T-helper 17 cell (primary cell): ENCODE measurements around the gene CCDC86. TPM values are rescaled to one million over a fixed set of nuclear protein-coding genes. Genes with fewer than 3 reads are reported as not detected.
A peak's percentile ranks its signal among the peaks of the same experiment; 100 is the strongest.

ENCODE experiments used
- ATAC-seq: fragments of 150-1000 bp; cut with Tn5 transposase; 2 replicates; pipeline ENCODE4 v1.10.0; 2021; ENCODE audit warnings: mild to moderate bottlenecking, moderate library complexity
- DNase-seq, 3 donors: peaks; one replicate each; pipeline versions ENCODE4 v3.0.0 to v3.0.0-alpha.2; 2020 to 2021
- H3K9me3 ChIP-seq: one replicate; pipeline ENCODE4 v1.7.0; 2013; ENCODE audit warnings: low read length, mild to moderate bottlenecking; ENCODE audit not compliant: control insufficient read depth, poor library complexity, severe bottlenecking
- H3K27ac Mint-ChIP-seq: one replicate; pipeline ENCODE4 v1.8.0; 2022; ENCODE audit warnings: mild to moderate bottlenecking, moderate library complexity, mixed read lengths
- H3K27me3 Mint-ChIP-seq: one replicate; pipeline ENCODE4 v1.8.0; 2022; ENCODE audit warnings: mixed read lengths
- H3K36me3 Mint-ChIP-seq: one replicate; pipeline ENCODE4 v1.8.0; 2022; ENCODE audit warnings: low read depth, mixed read lengths
- H3K4me1 Mint-ChIP-seq: one replicate; pipeline ENCODE4 v1.8.0; 2022; ENCODE audit warnings: mild to moderate bottlenecking, mixed read lengths
- H3K4me3 Mint-ChIP-seq: one replicate; pipeline ENCODE4 v1.8.0; 2022; ENCODE audit warnings: mild to moderate bottlenecking, moderate library complexity, mixed read lengths
- total RNA-seq, 4 donors: library from RNA in 2 of 4; stranded (reverse) in 2 of 4; gene quantifications; one replicate each; pipeline ENCODE4 v1.2.3 and lab custom pipeline; 2022 to 2026

CCDC86 gene
- total RNA-seq, 2 donors from 2014 or later, result 9.2 to 13.1 TPM

- ATAC-seq (no peak), DNase-seq (no peak)
- Mint-ChIP-seq H3K27me3 (no peaks in the 10 kb centered on the region), H3K4me3 (no peak overlapping the region), H3K36me3 (no peaks in the 10 kb centered on the region), H3K27ac (no peak overlapping the region), H3K4me1 (peaks cover 5% of the 10 kb centered on the region)
- no peaks in the 10 kb centered on the region for H3K9me3 ChIP-seq
Measured at GRCh38 chr11:60862171-60862570, 20.3 kb downstream of the CCDC86 start.

GRCh38 chr11:60863550-60864521 lies 21.9 kb downstream of the CCDC86 start:
- Mint-ChIP-seq H3K4me3 (no peak overlapping the region), H3K27me3 (no peaks in the 10 kb centered on the region), H3K4me1 (no peaks in the 10 kb centered on the region), H3K27ac (no peak overlapping the region), H3K36me3 (no peaks in the 10 kb centered on the region)
- DNase-seq (no peak), ATAC-seq (no peak)
- H3K9me3 ChIP-seq, result no peaks in the 10 kb centered on the region

GRCh38 chr11:60864856-60865513 lies 23.1 kb downstream of the CCDC86 start:
- H3K27ac Mint-ChIP-seq, result no peak overlapping the region
- H3K4me1 Mint-ChIP-seq, result peaks cover 4% of the 10 kb centered on the region
- no peaks in the 10 kb centered on the region for H3K9me3 ChIP-seq
- no peak for ATAC-seq
- no peaks in the 10 kb centered on the region for H3K36me3 Mint-ChIP-seq
- H3K4me3 Mint-ChIP-seq, result no peak overlapping the region
- peaks cover 7% of the 10 kb centered on the region for H3K27me3 Mint-ChIP-seq
- DNase-seq, result no peak

DNA sequence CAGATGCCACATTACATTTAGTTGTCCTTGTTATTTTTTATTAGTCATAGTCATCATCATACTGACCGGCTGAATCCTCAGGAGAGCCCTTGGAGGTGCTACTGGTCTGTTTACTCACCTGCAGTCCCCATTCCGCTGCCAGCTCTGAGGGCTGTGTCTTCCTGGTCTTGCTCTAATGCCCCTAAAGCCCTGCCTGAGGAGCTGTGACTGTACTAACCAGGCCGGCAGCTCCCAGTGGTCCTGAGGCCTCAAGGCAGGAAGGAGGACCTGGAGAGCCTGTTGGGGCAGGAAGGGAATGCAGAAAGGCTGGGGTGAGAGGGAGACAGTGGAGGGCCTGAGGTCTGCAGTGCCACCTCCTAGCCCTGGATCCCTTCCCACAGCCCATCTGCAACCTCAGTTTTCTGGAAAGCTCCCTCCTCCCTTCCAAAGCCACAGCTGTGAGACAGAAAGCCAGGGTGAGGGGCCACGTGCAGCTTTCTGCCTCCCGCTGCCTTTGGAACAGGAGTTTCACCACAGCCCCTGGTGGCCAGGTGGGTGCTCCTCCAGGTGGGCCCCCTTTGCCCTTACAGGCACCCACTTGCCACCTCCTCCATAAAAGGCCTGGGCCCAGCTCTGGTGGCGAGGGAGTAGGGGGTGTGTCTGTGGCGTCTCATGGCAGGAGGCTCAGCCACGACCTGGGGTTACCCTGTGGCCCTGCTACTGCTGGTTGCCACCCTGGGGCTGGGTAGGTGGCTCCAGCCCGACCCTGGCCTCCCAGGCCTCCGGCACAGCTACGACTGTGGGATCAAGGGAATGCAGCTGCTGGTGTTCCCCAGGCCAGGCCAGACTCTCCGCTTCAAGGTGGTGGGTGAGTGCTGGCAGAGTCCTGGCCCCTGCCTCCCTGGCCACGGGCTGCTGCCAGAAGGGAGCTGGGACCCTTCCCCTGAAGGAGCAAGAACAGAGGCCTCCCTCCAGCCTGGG lies 25.3 kb downstream of the CCDC86 start, which contains the start of gene ZP1:
TSS of gene ZP1 (plus strand) at position 632 of the 960 bp plus-strand sequence. CDS start at position 652, 20 bp downstream.
- Mint-ChIP-seq H3K4me3 (no peak within 1 kb of the TSS), H3K27me3 (peaks cover 7% of the 10 kb centered on the region), H3K27ac (peak within 1 kb of the TSS; percentile 21), H3K36me3 (no peaks in the 10 kb centered on the region), H3K4me1 (peaks cover 4% of the 10 kb centered on the region)
- DNase-seq (no peak), ATAC-seq (no peak)
- H3K9me3 ChIP-seq, result no peaks in the 10 kb centered on the region

GRCh38 chr11:60867871-60868681 lies 26.2 kb downstream of the CCDC86 start:
- Mint-ChIP-seq H3K36me3 (no peaks in the 10 kb centered on the region), H3K27me3 (peaks cover 7% of the 10 kb centered on the region), H3K4me1 (peaks cover 5% of the 10 kb centered on the region), H3K4me3 (no peak overlapping the region), H3K27ac (no peak overlapping the region)
- DNase-seq (no peak), ATAC-seq (no peak)
- H3K9me3 ChIP-seq, result no peaks in the 10 kb centered on the region

DNA sequence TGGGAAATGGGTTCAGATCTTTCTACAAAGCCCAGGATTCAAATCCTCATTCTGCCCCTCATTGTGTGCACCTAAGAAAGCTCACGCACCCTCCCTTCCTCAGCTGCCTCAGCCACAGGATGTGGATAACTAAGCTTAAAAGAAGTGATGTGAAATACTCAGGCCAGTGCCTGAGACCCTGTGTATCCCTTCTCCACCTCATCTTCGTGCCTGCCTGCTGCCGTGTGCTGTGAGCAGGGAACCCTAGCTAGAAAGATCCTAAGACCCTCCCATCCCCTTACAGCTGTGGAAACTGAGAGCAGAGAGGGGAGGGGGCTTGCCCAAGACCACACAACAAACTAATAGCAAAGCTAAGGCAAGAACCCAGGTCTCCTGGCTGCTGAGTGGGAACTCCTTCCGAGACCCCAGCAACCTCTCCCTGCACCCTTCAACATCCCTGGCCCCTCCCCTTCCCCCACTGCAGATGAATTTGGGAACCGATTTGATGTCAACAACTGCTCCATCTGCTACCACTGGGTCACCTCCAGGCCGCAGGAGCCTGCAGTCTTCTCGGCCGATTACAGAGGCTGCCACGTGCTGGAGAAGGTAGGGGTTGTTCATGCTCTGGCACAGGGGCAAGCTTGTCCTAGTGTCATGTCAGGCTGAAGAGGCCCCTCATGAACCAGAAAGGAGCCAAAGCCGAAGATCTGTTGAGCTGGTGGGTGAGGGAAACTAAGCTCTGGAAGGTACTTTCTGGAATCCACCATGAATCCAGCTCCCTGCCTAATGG lies 27.0 kb downstream of the CCDC86 start:
- peaks cover 6% of the 10 kb centered on the region for H3K4me1 Mint-ChIP-seq
- no peak overlapping the region for H3K27ac Mint-ChIP-seq
- peaks cover 7% of the 10 kb centered on the region for H3K27me3 Mint-ChIP-seq
- H3K36me3 Mint-ChIP-seq, result no peaks in the 10 kb centered on the region
- no peak for DNase-seq
- peak overlapping the region; percentile 12 for H3K4me3 Mint-ChIP-seq
- no peak for ATAC-seq
- H3K9me3 ChIP-seq, result no peaks in the 10 kb centered on the region

- no peak overlapping the region for H3K27ac Mint-ChIP-seq
- H3K9me3 ChIP-seq, result no peaks in the 10 kb centered on the region
- no peak overlapping the region for H3K4me3 Mint-ChIP-seq
- peaks cover 7% of the 10 kb centered on the region for H3K27me3 Mint-ChIP-seq
- no peak for DNase-seq
- ATAC-seq, result no peak
- H3K36me3 Mint-ChIP-seq, result no peaks in the 10 kb centered on the region
- H3K4me1 Mint-ChIP-seq, result peaks cover 6% of the 10 kb centered on the region
Measured at GRCh38 chr11:60869451-60869825, 27.5 kb downstream of the CCDC86 start.

DNA sequence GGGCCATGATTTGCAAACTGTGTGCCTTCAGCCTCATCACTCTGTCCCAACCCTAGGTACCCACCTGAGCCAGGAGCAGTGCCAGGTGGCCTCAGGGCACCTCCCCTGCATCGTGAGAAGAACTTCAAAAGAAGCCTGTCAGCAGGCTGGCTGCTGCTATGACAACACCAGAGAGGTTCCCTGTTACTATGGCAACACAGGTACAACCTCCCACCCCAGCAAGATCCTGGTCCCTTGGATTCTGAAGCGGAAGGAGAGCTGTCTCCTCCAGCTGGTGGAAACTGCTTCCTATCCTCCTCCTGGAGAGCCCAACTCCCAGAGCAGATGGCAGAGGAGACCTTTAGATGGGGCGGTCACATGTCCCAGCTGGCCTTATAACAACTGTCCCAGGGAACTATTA lies 28.4 kb downstream of the CCDC86 start:
- Mint-ChIP-seq H3K36me3 (no peaks in the 10 kb centered on the region), H3K4me3 (no peak overlapping the region), H3K27me3 (peaks cover 7% of the 10 kb centered on the region), H3K27ac (no peak overlapping the region), H3K4me1 (peaks cover 6% of the 10 kb centered on the region)
- no peak for DNase-seq
- no peak for ATAC-seq
- no peaks in the 10 kb centered on the region for H3K9me3 ChIP-seq

GRCh38 chr11:60870733-60871377 lies 28.9 kb downstream of the CCDC86 start:
- DNase-seq, result no peak
- no peak overlapping the region for H3K4me3 Mint-ChIP-seq
- H3K27ac Mint-ChIP-seq, result no peak overlapping the region
- no peaks in the 10 kb centered on the region for H3K36me3 Mint-ChIP-seq
- ATAC-seq, result no peak
- peaks cover 7% of the 10 kb centered on the region for H3K27me3 Mint-ChIP-seq
- no peaks in the 10 kb centered on the region for H3K9me3 ChIP-seq
- H3K4me1 Mint-ChIP-seq, result peaks cover 6% of the 10 kb centered on the region

DNA sequence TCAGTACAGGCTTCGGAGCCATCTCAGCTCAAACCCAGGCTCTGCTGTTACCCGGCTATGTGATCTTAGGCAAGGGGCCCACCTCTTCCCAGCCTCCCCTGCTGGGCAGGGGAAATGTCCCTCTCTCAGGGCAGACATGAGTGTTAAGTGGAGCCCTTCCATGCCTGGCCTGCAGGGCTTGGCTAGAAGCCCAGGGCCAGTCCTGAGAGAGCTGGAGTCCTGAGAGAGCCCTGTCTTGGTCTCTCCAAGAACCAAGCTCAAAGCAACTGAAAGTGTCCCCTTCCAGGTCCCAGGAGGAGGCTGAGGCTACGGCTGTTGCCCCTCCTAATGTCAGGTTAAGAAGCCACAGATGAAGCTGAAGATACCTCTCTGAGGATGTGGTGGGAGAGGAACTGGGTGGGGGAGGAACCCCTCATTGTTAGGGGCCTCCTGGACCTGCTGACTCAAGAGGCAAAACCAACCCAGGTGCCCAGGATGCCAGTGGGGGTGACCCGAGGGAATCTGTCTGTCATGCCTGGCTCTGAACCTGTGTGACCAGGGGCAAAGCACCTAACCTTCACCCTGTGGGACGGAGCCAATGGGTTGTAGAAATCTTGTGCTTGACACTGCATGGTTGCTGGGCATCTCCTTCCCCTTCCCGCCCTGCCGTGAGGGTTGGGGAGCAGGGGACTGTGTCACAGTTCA lies 29.6 kb downstream of the CCDC86 start:
- no peak for ATAC-seq
- no peak overlapping the region for H3K4me3 Mint-ChIP-seq
- no peak for DNase-seq
- H3K9me3 ChIP-seq, result no peaks in the 10 kb centered on the region
- H3K27me3 Mint-ChIP-seq, result peaks cover 7% of the 10 kb centered on the region
- no peaks in the 10 kb centered on the region for H3K36me3 Mint-ChIP-seq
- peaks cover 6% of the 10 kb centered on the region for H3K4me1 Mint-ChIP-seq
- peak overlapping the region; percentile 11 for H3K27ac Mint-ChIP-seq
